Measurements from ENCODE around the gene DNM1.
"Not testable (repeated sequence)": the region's sequence is repeated elsewhere in the genome, so short reads cannot be mapped to it uniquely, and the experiment has no call there.

DNM1 gene

GRCh38 chr9:128175726-128176125 lies 27.5 kb upstream of the DNM1 start:
- DNase-seq (ENCODE audit: low spot score): no peak
- no peak for TF ChIP-seq CTCF (IDR thresholded peaks at IDR 0.05; ENCODE audit: extremely low read depth, insufficient read depth, missing control alignments)
- in situ Hi-C loops (cut with MboI; ENCODE audit: low pct_unique_long_range_greater_than_20kb, low sequenced_read_pairs, unreplicated experiment): no loop called here

DNA sequence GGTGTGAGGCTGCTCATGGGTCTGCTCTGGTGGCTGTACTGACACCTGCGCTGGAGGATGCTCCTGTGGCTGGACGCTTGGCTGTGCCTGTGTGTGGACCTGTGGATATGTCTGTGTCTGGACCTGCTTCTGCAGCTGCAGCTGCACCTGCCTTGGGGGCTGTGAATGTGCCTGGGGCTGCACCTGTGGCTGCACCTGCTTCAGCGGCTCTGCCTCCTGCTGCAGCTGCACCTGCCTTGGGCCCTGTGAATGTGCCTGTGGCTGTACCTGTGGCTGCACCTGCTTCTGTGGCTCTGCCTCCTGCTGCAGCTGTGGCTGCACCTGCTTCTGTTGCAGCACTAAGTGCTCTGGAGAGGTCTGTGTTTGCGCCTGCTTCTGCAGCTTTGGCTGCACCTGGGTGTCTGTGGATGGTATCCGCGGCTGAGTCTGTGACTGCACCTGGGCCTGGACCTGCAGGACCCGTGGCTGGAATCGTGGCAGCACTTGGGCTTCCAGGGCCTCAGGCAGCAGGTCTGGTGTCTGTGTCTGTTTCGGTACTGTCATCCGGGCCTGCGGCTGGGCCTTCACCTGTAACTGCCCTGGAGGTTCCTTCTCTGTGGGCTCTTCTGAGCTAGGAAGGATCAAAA lies 24.3 kb upstream of the DNM1 start:
- no peak for DNase-seq (ENCODE audit: low spot score)
- TF ChIP-seq CTCF (IDR thresholded peaks at IDR 0.05; ENCODE audit: extremely low read depth, insufficient read depth, missing control alignments): no peak
- in situ Hi-C loops (cut with MboI; ENCODE audit: low pct_unique_long_range_greater_than_20kb, low sequenced_read_pairs, unreplicated experiment): no loop called here

DNA sequence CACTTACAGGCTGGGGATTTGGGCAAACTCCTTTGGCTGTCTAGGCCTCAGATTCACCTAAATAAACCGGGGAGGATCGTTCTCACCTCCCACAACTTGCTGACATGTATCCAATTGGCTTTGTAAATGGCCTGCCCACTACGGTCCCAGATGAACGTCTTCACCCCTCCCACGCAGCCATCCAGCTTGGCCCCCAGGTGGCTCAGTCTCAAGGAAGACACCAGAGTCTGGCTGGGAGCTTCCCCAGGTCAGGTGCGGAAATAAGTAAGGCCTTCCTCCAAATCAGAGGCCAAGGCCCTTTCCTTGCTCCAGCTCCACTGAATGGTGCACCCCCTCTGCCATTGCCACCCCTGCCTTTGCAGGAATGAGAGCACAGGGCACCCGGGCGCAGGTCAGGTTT lies 23.2 kb upstream of the DNM1 start:
- no peak for TF ChIP-seq CTCF (IDR thresholded peaks at IDR 0.05; ENCODE audit: extremely low read depth, insufficient read depth, missing control alignments)
- no peak for DNase-seq (ENCODE audit: low spot score)
- in situ Hi-C loops (cut with MboI; ENCODE audit: low pct_unique_long_range_greater_than_20kb, low sequenced_read_pairs, unreplicated experiment): no loop called here

GRCh38 chr9:128180447-128180846 lies 22.7 kb upstream of the DNM1 start:
- in situ Hi-C loops (cut with MboI; ENCODE audit: low pct_unique_long_range_greater_than_20kb, low sequenced_read_pairs, unreplicated experiment): no loop called here
- no peak for DNase-seq (ENCODE audit: low spot score)
- no peak for TF ChIP-seq CTCF (IDR thresholded peaks at IDR 0.05; ENCODE audit: extremely low read depth, insufficient read depth, missing control alignments)

- in situ Hi-C loops (cut with MboI; ENCODE audit: low pct_unique_long_range_greater_than_20kb, low sequenced_read_pairs, unreplicated experiment); DNase-seq (ENCODE audit: low spot score): not testable (repeated sequence)
Measured at GRCh38 chr9:128181480-128181879, 21.7 kb upstream of the DNM1 start.

- DNase-seq (ENCODE audit: low spot score): no peak
- in situ Hi-C loops (cut with MboI; ENCODE audit: low pct_unique_long_range_greater_than_20kb, low sequenced_read_pairs, unreplicated experiment): no loop called here
- TF ChIP-seq CTCF (IDR thresholded peaks at IDR 0.05; ENCODE audit: extremely low read depth, insufficient read depth, missing control alignments): no peak
Measured at GRCh38 chr9:128182893-128183588, 20.1 kb upstream of the DNM1 start.

Data from GM13977 (cell line).